GM23248 (cell line): ENCODE measurements around the gene BCAS4.

Source experiments
- EZH2 ChIP-seq: fragments of 200-600 bp; sonication (generic); IDR thresholded peaks from 2 replicates; pipeline ENCODE4 v1.6.1; 2018; ENCODE audit warnings: antibody characterized with exemption, mild to moderate bottlenecking; ENCODE audit not compliant: insufficient read depth, poor library complexity, severe bottlenecking
- EZH2phosphoT487 ChIP-seq: fragments of 200-600 bp; sonication (generic); IDR thresholded peaks from 2 replicates; pipeline ENCODE4 v1.6.1; 2018; ENCODE audit warnings: antibody characterized with exemption, moderate library complexity, mild to moderate bottlenecking, low read depth; ENCODE audit not compliant: insufficient read depth

GRCh38 chr20:50823319-50823718 is 28.5 kb downstream of the BCAS4 start:
- TF ChIP-seq EZH2phosphoT487 = no peak
- no peak for TF ChIP-seq EZH2
